Cardiac septum (tissue), 1 donor: Measurements from ENCODE around the gene HELZ. TPM values are rescaled to one million over a fixed set of nuclear protein-coding genes. Genes with fewer than 3 reads are reported as not detected.

Source experiments
- DNase-seq: peaks from one replicate; pipeline ENCODE4 v3.0.0-alpha.2; 2020; ENCODE audit warnings: low spot score
- intact Hi-C: fragments of 100-400 bp; cut with DNase I; formaldehyde crosslinking; loops from one replicate; pipeline ENCODE4 v1.14.0; 2022
- total RNA-seq: library from RNA; stranded (reverse); fragmentation: NEBNext Ultra II Directional; extraction: Animal tissue kit (Norgen Biotek cat#: 25700); gene quantifications from one replicate; pipeline ENCODE4 v1.2.1, GENCODE V29; 2021
- donor health status: DM: no; HTN: no; CAD: no.

HELZ gene
- total RNA-seq, 1 donor from 2014 or later = 42.6 TPM

GRCh38 chr17:67243284-67243683 lies 1.7 kb downstream of the HELZ start:
- DNase-seq = no peak
- intact Hi-C loops = loop anchor here (10.0 kb wide), 1 partner anchor 122 kb away; the partner anchor contains the start of gene PSMD12

GRCh38 chr17:67241719-67242341 lies 3.2 kb downstream of the HELZ start:
- intact Hi-C loops = loop anchor here (10.0 kb wide), 1 partner anchor 123 kb away; the partner anchor contains the start of gene PSMD12
- no peak for DNase-seq

GRCh38 chr17:67239597-67239996 lies 5.4 kb downstream of the HELZ start:
- DNase-seq = no peak
- intact Hi-C loops = no loop called here

- no peak for DNase-seq
- intact Hi-C loops = no loop called here
These were observed 6.0 kb downstream of the HELZ start for GRCh38 chr17:67238991-67239390.

GRCh38 chr17:67232441-67232840 lies 12.6 kb downstream of the HELZ start:
- intact Hi-C loops = no loop called here
- DNase-seq = no peak

GRCh38 chr17:67229109-67229955 lies 15.7 kb downstream of the HELZ start:
- no peak for DNase-seq
- intact Hi-C loops = no loop called here

- no peak for DNase-seq
- intact Hi-C loops = no loop called here
These were observed 17.5 kb downstream of the HELZ start for GRCh38 chr17:67227488-67227887.

GRCh38 chr17:67225316-67225715 lies 19.7 kb downstream of the HELZ start:
- intact Hi-C loops = no loop called here
- no peak for DNase-seq

- intact Hi-C loops = loop anchor here (5.0 kb wide), 1 partner anchor 68 kb away; no protein-coding TSS in a partner anchor
These were observed 20.3 kb downstream of the HELZ start for GRCh38 chr17:67224736-67225135.

GRCh38 chr17:67223924-67224323 lies 21.1 kb downstream of the HELZ start:
- DNase-seq = no peak
- intact Hi-C loops = loop anchor here (5.0 kb wide), 1 partner anchor 68 kb away; no protein-coding TSS in a partner anchor

More at GRCh38 chr17:67224736-67225135, 20.3 kb downstream of the HELZ start:
- DNase-seq = no peak

- intact Hi-C loops = loop anchor here (5.0 kb wide), 1 partner anchor 71 kb away; no protein-coding TSS in a partner anchor
- DNase-seq = no peak
These were observed 23.7 kb downstream of the HELZ start for GRCh38 chr17:67221062-67221998.

- intact Hi-C loops = no loop called here
- no peak for DNase-seq
These were observed 26.5 kb downstream of the HELZ start for GRCh38 chr17:67218385-67218950.

- no peak for DNase-seq
- intact Hi-C loops = no loop called here
These were observed 27.6 kb downstream of the HELZ start for GRCh38 chr17:67217446-67217845.

- DNase-seq = no peak
- intact Hi-C loops = no loop called here
These were observed 28.2 kb downstream of the HELZ start for GRCh38 chr17:67216578-67217320.

- intact Hi-C loops = no loop called here
- no peak for DNase-seq
These were observed 29.0 kb downstream of the HELZ start for GRCh38 chr17:67215991-67216421.

- intact Hi-C loops = no loop called here
- DNase-seq = no peak
These were observed 32.1 kb downstream of the HELZ start for GRCh38 chr17:67212714-67213417.

- no peak for DNase-seq
- intact Hi-C loops = no loop called here
These were observed 32.8 kb downstream of the HELZ start for GRCh38 chr17:67212231-67212630.

GRCh38 chr17:67211742-67212141 lies 33.3 kb downstream of the HELZ start:
- DNase-seq = no peak
- intact Hi-C loops = no loop called here
